HG02943 (cell line): ENCODE results near the gene GTPBP2.

Experiments used
- ATAC-seq: cut with Tn5 transposase; IDR thresholded peaks from one replicate; pipeline ENCODE4 v1.9.1; 2021; ENCODE audit warnings: mild to moderate bottlenecking, low read depth, moderate library complexity; ENCODE audit not compliant: unreplicated experiment

The GTPBP2 gene

GRCh38 chr6:43579171-43579570 is 49.9 kb downstream of the GTPBP2 start:
- no peak for ATAC-seq

GRCh38 chr6:43578748-43579147 is 50.3 kb downstream of the GTPBP2 start:
- no peak for ATAC-seq

GRCh38 chr6:43575772-43576551 is 53.1 kb downstream of the GTPBP2 start, which contains the start of the genes POLH and XPO5:
Gene POLH, plus strand, starts transcription at chr6:43576185. Its CDS starts 6,135 bp downstream, at chr6:43582320.
Gene XPO5, minus strand, starts transcription at chr6:43576038. Its CDS starts 174 bp downstream, at chr6:43575864.
- ATAC-seq, result peak; percentile 84

GRCh38 chr6:43575105-43575771 is 53.8 kb downstream of the GTPBP2 start:
- ATAC-seq, result no peak

GRCh38 chr6:43572015-43572414 is 57.0 kb downstream of the GTPBP2 start:
- ATAC-seq, result no peak

GRCh38 chr6:43570876-43571441 is 58.1 kb downstream of the GTPBP2 start:
- ATAC-seq, result no peak
